Measurements from ENCODE around the gene MEF2D. TPM values are rescaled to one million over a fixed set of nuclear protein-coding genes. Genes with fewer than 3 reads are reported as not detected.

Gene MEF2D
- total and polyA plus RNA-seq, 3 experiments from 2014 or later: 19.2 to 35.4 (median 32.9) TPM

GRCh38 chr1:156491151-156491949 is 9.2 kb downstream of the MEF2D start:
- no peaks in the 10 kb centered on the region for H3K27me3 ChIP-seq (ENCODE audit: insufficient read depth, low read length, poor library complexity, severe bottlenecking)
- Mint-ChIP-seq H3K27me3 (no peaks in the 10 kb centered on the region), H3K4me3 (peak overlapping the region; percentile 52 to 87 (median 74)), H3K9me3 (no peaks in the 10 kb centered on the region), H3K36me3 (peaks cover 0 to 43% (median 5%) of the 10 kb centered on the region in 3 donors), H3K27ac (peak overlapping the region; percentile 91 to 100 (median 96)), H3K4me1 (peaks cover 97 to 100% (median 100%) of the 10 kb centered on the region in 3 donors)
- DNase-seq: no peak
- POLR2A ChIA-PET: interaction anchor here (1.6 to 5.4 kb wide), 2 partner anchors 9 to 13 kb away, joined by 6 to 49 read pairs; partner anchors contain the start of gene MEF2D
- H3K9me3 ChIP-seq (ENCODE audit: low read length): no peaks in the 10 kb centered on the region
- H3K27ac ChIP-seq (ENCODE audit: low read depth, low read length): peak overlapping the region; percentile 69
- peaks cover 99% of the 10 kb centered on the region for H3K4me1 ChIP-seq (ENCODE audit: insufficient read depth, low read length)
- H3K36me3 ChIP-seq (ENCODE audit: insufficient read depth, low read length): peaks cover 6% of the 10 kb centered on the region
- H3K4me3 ChIP-seq (ENCODE audit: low read length): peak overlapping the region; percentile 36
- CTCF ChIA-PET: interaction anchor here (1.0 to 5.5 kb wide), 7 partner anchors 10 to 112 kb away, joined by 3 to 62 read pairs (median 5); partner anchors contain the start of gene MEF2D

DNA sequence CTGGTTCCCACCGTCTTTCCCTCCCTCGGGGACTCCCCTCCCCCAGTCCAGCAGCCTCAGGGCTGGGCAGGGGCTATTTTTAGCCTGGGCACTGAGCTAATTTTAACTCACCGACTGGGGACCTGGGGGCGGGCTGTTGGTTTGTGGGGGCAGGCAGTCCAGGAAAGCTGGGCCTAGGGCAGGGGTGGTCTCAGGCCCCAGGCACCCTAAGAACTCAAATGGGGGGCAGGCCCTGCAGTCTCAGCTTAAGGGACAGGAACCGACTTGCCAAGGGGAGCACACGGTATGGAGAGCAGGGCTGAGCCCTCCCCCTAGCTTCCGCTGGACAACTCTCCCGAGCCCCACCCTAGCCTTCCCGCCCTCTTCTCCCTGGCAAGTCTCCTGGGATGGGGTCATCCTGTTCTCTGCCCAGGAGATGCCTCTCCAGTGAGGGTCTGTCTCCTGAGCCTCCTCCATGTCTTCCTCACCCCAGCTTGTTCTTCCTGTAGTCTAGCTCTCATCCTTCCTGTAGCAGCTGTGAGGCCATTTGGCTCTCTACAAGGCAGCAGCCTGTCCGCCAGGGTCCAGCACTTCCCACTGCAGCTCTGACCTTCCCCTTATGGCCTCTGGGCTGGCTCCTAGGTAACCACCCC is 10.1 kb downstream of the MEF2D start:
- H3K4me1 ChIP-seq (ENCODE audit: insufficient read depth, low read length): peaks cover 95% of the 10 kb centered on the region
- Mint-ChIP-seq H3K9me3 (no peaks in the 10 kb centered on the region), H3K4me3 (peak overlapping the region; percentile 52 to 87 (median 79)), H3K36me3 (peaks cover 0 to 38% (median 4%) of the 10 kb centered on the region in 3 donors), H3K4me1 (peaks cover 94 to 98% (median 97%) of the 10 kb centered on the region in 3 donors), H3K27me3 (no peaks in the 10 kb centered on the region), H3K27ac (peak overlapping the region; percentile 91 to 100 (median 96))
- H3K27ac ChIP-seq (ENCODE audit: low read depth, low read length): peak overlapping the region; percentile 69
- no peaks in the 10 kb centered on the region for H3K27me3 ChIP-seq (ENCODE audit: insufficient read depth, low read length, poor library complexity, severe bottlenecking)
- peaks cover 6% of the 10 kb centered on the region for H3K36me3 ChIP-seq (ENCODE audit: insufficient read depth, low read length)
- H3K9me3 ChIP-seq (ENCODE audit: low read length): no peaks in the 10 kb centered on the region
- no peak for DNase-seq
- POLR2A ChIA-PET: interaction anchor here (1.0 to 5.4 kb wide), 5 partner anchors 10 to 101 kb away, joined by 3 to 49 read pairs (median 5); partner anchors contain the start of genes MEF2D and NAXE
- CTCF ChIA-PET: interaction anchor here (1.0 to 5.5 kb wide), 8 partner anchors 10 to 113 kb away, joined by 3 to 62 read pairs (median 5); partner anchors contain the start of gene MEF2D
- peak overlapping the region; percentile 36 for H3K4me3 ChIP-seq (ENCODE audit: low read length)

DNA sequence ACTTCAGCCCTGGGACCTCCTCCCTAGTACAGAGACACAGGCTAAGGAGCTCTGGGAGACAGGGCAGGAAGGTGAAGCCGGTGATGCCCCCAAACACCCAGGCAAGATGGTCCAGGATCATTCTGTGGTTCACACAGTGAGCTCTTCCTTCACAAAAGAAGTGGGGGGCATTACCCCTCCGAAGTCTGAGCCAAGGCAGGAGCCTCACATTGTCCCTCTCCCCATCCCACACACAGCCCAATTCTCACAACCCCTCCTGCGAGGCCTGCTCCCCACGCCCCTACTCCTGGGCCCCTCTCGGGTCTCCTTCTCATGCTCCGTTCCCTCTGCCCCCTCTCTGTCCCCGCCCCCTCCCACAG is 10.7 kb downstream of the MEF2D start:
- Mint-ChIP-seq H3K27me3 (no peaks in the 10 kb centered on the region), H3K4me3 (peak overlapping the region; percentile 53 to 87 (median 81)), H3K4me1 (peaks cover 89 to 97% (median 96%) of the 10 kb centered on the region in 3 donors), H3K9me3 (no peaks in the 10 kb centered on the region), H3K27ac (peak overlapping the region; percentile 86 to 100 (median 96)), H3K36me3 (peaks cover 0 to 32% (median 4%) of the 10 kb centered on the region in 3 donors)
- peak overlapping the region; percentile 40 for H3K4me3 ChIP-seq (ENCODE audit: low read length)
- peaks cover 94% of the 10 kb centered on the region for H3K4me1 ChIP-seq (ENCODE audit: insufficient read depth, low read length)
- ChIA-PET POLR2A (interaction anchor here (1.0 to 5.4 kb wide), 5 partner anchors 9 to 102 kb away, joined by 3 to 49 read pairs (median 3); partner anchors contain the start of genes MEF2D and NAXE), CTCF (interaction anchor here (0.6 to 5.5 kb wide), 6 partner anchors 9 to 176 kb away, joined by 3 to 62 read pairs (median 4); partner anchors contain the start of gene MEF2D)
- no peaks in the 10 kb centered on the region for H3K9me3 ChIP-seq (ENCODE audit: low read length)
- DNase-seq: no peak
- H3K27ac ChIP-seq (ENCODE audit: low read depth, low read length): peak overlapping the region; percentile 69
- H3K27me3 ChIP-seq (ENCODE audit: insufficient read depth, low read length, poor library complexity, severe bottlenecking): no peaks in the 10 kb centered on the region
- peaks cover 3% of the 10 kb centered on the region for H3K36me3 ChIP-seq (ENCODE audit: insufficient read depth, low read length)

DNA sequence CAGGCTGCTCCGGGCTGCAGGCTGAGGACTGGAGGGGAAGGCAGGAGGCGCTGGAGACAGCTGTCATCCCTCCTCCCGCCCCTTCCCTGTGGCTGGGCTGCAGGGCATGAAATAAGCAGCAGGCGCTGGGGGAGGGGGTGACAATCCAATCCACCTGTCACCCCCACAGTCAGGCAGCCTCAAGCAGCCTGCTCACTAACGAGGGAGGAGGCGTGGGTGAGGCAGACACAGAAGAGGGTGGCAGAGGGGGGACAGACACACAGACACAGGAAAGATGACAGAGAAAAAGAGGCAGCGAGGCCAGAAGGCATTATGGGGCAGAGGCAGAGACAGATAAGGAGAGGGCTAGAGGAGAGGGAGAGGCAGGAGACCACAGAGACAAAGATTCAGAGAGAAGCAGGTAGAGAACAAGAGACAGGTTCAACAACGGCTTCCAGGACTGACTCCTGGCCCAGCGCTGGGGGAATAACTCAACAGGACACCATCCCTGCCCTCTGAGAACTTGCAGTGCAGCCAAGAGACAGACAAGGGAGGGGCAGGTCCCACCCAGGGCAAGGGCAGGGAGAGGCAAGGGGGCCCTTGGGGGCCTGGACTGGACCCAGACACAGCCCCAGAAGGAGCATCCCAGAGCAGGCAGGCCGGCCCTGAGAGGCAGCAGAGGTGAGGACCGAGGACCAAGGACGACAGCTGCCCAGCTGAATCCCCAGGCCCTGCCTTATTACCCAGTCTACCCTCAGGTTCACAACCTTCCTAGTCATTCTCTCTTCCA is 11.2 kb downstream of the MEF2D start:
- no peaks in the 10 kb centered on the region for H3K36me3 ChIP-seq (ENCODE audit: insufficient read depth, low read length)
- H3K27me3 ChIP-seq (ENCODE audit: insufficient read depth, low read length, poor library complexity, severe bottlenecking): no peaks in the 10 kb centered on the region
- CTCF ChIA-PET: interaction anchor here (0.6 to 5.5 kb wide), 7 partner anchors 9 to 177 kb away, joined by 3 to 62 read pairs (median 3); partner anchors contain the start of gene MEF2D
- H3K9me3 ChIP-seq (ENCODE audit: low read length): no peaks in the 10 kb centered on the region
- Mint-ChIP-seq H3K27me3 (no peaks in the 10 kb centered on the region), H3K4me3 (peak overlapping the region; percentile 62 to 91 (median 81)), H3K27ac (peak overlapping the region; percentile 86 to 100 (median 96)), H3K36me3 (peaks cover 0 to 32% (median 4%) of the 10 kb centered on the region in 3 donors), H3K9me3 (no peaks in the 10 kb centered on the region), H3K4me1 (peaks cover 87 to 97% (median 96%) of the 10 kb centered on the region in 3 donors)
- peaks cover 94% of the 10 kb centered on the region for H3K4me1 ChIP-seq (ENCODE audit: insufficient read depth, low read length)
- POLR2A ChIA-PET: interaction anchor here (0.6 to 5.4 kb wide), 6 partner anchors 9 to 581 kb away, joined by 3 to 49 read pairs (median 4); partner anchors contain the start of genes MEF2D and NAXE
- peak; percentile 33 to 72 (median 55) for DNase-seq
- peak overlapping the region; percentile 69 for H3K27ac ChIP-seq (ENCODE audit: low read depth, low read length)
- H3K4me3 ChIP-seq (ENCODE audit: low read length): peak overlapping the region; percentile 40

GRCh38 chr1:156488566-156489165 is 11.9 kb downstream of the MEF2D start:
- H3K4me3 Mint-ChIP-seq: peak overlapping the region; percentile 62 to 91 (median 81)
- Histone ChIP-seq H3K4me1 (ENCODE audit: insufficient read depth, low read length) (peaks cover 92% of the 10 kb centered on the region), H3K27me3 (ENCODE audit: insufficient read depth, low read length, poor library complexity, severe bottlenecking) (no peaks in the 10 kb centered on the region), H3K36me3 (ENCODE audit: insufficient read depth, low read length) (no peaks in the 10 kb centered on the region), H3K27ac (ENCODE audit: low read depth, low read length) (peak overlapping the region; percentile 69), H3K4me3 (ENCODE audit: low read length) (peak overlapping the region; percentile 3), H3K9me3 (ENCODE audit: low read length) (no peaks in the 10 kb centered on the region)
- ChIA-PET CTCF (interaction anchor here (0.7 to 5.5 kb wide), 6 partner anchors 8 to 93 kb away, joined by 3 to 62 read pairs (median 3); partner anchors contain the start of gene MEF2D), POLR2A (interaction anchor here (0.6 to 5.4 kb wide), 4 partner anchors 12 to 581 kb away, joined by 3 to 49 read pairs (median 5); partner anchors contain the start of gene MEF2D)
- peaks cover 87 to 97% (median 96%) of the 10 kb centered on the region in 3 donors for H3K4me1 Mint-ChIP-seq
- no peaks in the 10 kb centered on the region for H3K9me3 Mint-ChIP-seq
- DNase-seq: peak in 2 of 5 donors; percentile 46
- H3K36me3 Mint-ChIP-seq: peaks cover 0 to 32% (median 4%) of the 10 kb centered on the region in 3 donors
- no peaks in the 10 kb centered on the region for H3K27me3 Mint-ChIP-seq
- peak overlapping the region; percentile 86 to 100 (median 96) for H3K27ac Mint-ChIP-seq

- no peak overlapping the region for H3K4me3 ChIP-seq (ENCODE audit: low read length)
- H3K27ac Mint-ChIP-seq: peak overlapping the region; percentile 86 to 100 (median 96)
- peak overlapping the region; percentile 69 for H3K27ac ChIP-seq (ENCODE audit: low read depth, low read length)
- no peaks in the 10 kb centered on the region for H3K27me3 Mint-ChIP-seq
- H3K36me3 ChIP-seq (ENCODE audit: insufficient read depth, low read length): no peaks in the 10 kb centered on the region
- H3K27me3 ChIP-seq (ENCODE audit: insufficient read depth, low read length, poor library complexity, severe bottlenecking): no peaks in the 10 kb centered on the region
- DNase-seq: no peak
- H3K4me1 Mint-ChIP-seq: peaks cover 80 to 95% (median 95%) of the 10 kb centered on the region in 3 donors
- no peaks in the 10 kb centered on the region for H3K9me3 Mint-ChIP-seq
- H3K9me3 ChIP-seq (ENCODE audit: low read length): no peaks in the 10 kb centered on the region
- H3K4me1 ChIP-seq (ENCODE audit: insufficient read depth, low read length): peaks cover 84% of the 10 kb centered on the region
- peaks cover 0 to 35% (median 3%) of the 10 kb centered on the region in 3 donors for H3K36me3 Mint-ChIP-seq
- CTCF ChIA-PET: interaction anchor here (0.7 to 5.5 kb wide), 5 partner anchors 13 to 94 kb away, joined by 3 to 62 read pairs (median 3); partner anchors contain the start of gene MEF2D
- POLR2A ChIA-PET: interaction anchor here (5.4 kb wide), 1 partner anchor 12 kb away, joined by 49 read pairs; the partner anchor contains the start of gene MEF2D
- H3K4me3 Mint-ChIP-seq: peak overlapping the region; percentile 62 to 91 (median 81)
These were observed 12.7 kb downstream of the MEF2D start for GRCh38 chr1:156487862-156488261.

Measured in CD8-positive, alpha-beta memory T cell (primary cell).